Left ventricle myocardium inferior (tissue), 1 donor: ENCODE data around the gene PTPN11. TPM values are rescaled to one million over a fixed set of nuclear protein-coding genes. Genes with fewer than 3 reads are reported as not detected.

ENCODE experiments used
- DNase-seq: peaks from one replicate; pipeline ENCODE4 v3.0.0-alpha.2; 2020
- H3K27ac ChIP-seq: fragments of 200-600 bp; replicated peaks from 2 replicates; pipeline ENCODE4 v1.8.0; 2021
- H3K27me3 ChIP-seq: fragments of 200-600 bp; 2 replicates; pipeline ENCODE4 v1.8.0; 2021; ENCODE audit warnings: low read depth
- H3K36me3 ChIP-seq: fragments of 200-600 bp; 2 replicates; pipeline ENCODE4 v1.8.0; 2021
- H3K4me1 ChIP-seq: fragments of 200-600 bp; 2 replicates; pipeline ENCODE4 v1.8.0; 2021
- H3K4me3 ChIP-seq: fragments of 200-600 bp; 2 replicates; pipeline ENCODE4 v1.8.0; 2021; ENCODE audit warnings: mild to moderate bottlenecking, moderate library complexity
- H3K9me3 ChIP-seq: fragments of 200-600 bp; replicated peaks from 2 replicates; pipeline ENCODE4 v1.8.0; 2021
- intact Hi-C: fragments of 100-400 bp; cut with micrococcal nuclease; formaldehyde crosslinking; loops from one replicate; pipeline ENCODE4 v1.11.0; 2022
- total RNA-seq: library from RNA; stranded (reverse); fragmentation: NEBNext Ultra II Directional; extraction: Animal tissue kit (Norgen Biotek cat#: 25700); gene quantifications from one replicate; pipeline ENCODE4 v1.2.1, GENCODE V29; 2021
- TF ChIP-seq, protein P1 (sequence below): fragments of 200-600 bp; IDR thresholded peaks from 2 replicates; pipeline ENCODE4 v1.8.0; 2021; ENCODE audit warnings: antibody characterized with exemption, mild to moderate bottlenecking, borderline replicate concordance
- donor health status: DM: no; HTN: yes; CAD: no; lungs with severe emphysema.

The PTPN11 gene
- total RNA-seq, 1 donor from 2014 or later: 139 TPM

DNA sequence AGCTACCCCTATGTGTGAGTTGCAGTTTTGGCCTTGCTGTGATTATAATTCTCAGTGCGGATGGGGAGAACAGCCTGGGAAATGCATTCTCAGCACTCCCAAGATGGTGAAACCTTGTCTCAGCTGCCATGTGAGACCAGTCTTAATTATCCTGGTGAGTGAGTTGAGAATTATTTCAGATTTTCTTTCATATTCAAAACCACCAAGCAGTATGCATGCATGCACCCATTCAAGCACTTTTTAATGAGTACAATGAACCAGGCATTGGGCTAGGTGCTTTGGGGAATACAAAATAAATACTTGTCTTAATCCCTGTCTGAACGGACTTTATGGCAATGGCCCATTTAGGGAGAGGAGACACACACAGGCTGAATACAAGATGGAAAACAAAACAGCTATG lies 94.7 kb downstream of the PTPN11 start:
- Histone ChIP-seq H3K27me3 (no peaks in the 10 kb centered on the region), H3K4me1 (no peaks in the 10 kb centered on the region), H3K9me3 (no peaks in the 10 kb centered on the region), H3K4me3 (no peak overlapping the region), H3K27ac (no peak overlapping the region), H3K36me3 (peaks cover under 1% of the 10 kb centered on the region)
- intact Hi-C loops: no loop called here
- no peak for DNase-seq
- TF ChIP-seq, protein P1, sequence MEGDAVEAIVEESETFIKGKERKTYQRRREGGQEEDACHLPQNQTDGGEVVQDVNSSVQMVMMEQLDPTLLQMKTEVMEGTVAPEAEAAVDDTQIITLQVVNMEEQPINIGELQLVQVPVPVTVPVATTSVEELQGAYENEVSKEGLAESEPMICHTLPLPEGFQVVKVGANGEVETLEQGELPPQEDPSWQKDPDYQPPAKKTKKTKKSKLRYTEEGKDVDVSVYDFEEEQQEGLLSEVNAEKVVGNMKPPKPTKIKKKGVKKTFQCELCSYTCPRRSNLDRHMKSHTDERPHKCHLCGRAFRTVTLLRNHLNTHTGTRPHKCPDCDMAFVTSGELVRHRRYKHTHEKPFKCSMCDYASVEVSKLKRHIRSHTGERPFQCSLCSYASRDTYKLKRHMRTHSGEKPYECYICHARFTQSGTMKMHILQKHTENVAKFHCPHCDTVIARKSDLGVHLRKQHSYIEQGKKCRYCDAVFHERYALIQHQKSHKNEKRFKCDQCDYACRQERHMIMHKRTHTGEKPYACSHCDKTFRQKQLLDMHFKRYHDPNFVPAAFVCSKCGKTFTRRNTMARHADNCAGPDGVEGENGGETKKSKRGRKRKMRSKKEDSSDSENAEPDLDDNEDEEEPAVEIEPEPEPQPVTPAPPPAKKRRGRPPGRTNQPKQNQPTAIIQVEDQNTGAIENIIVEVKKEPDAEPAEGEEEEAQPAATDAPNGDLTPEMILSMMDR: no peak

DNA sequence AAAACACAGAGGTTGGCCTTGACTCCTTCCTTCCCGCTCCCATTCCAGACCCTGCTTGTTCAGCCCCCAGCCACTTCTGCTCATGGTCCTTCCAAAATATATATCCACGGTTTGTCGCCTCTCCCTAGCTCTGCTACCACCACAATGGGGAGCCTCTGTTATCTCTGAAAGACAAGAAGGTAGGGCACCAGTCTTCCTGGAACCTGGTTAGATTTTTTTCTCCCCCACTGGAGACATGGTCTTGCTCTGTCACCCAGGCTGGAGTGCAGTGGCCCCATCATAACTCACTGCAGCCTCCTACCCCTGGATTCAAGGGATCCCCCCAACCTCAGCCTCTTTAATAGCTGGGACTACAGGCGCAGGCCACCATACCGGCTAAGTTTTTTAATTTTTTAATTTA lies 95.7 kb downstream of the PTPN11 start:
- Histone ChIP-seq H3K9me3 (no peaks in the 10 kb centered on the region), H3K27me3 (no peaks in the 10 kb centered on the region), H3K4me1 (no peaks in the 10 kb centered on the region), H3K36me3 (no peaks in the 10 kb centered on the region), H3K4me3 (no peak overlapping the region), H3K27ac (no peak overlapping the region)
- intact Hi-C loops: no loop called here
- no peak for DNase-seq
- TF ChIP-seq, protein P1: no peak

DNA sequence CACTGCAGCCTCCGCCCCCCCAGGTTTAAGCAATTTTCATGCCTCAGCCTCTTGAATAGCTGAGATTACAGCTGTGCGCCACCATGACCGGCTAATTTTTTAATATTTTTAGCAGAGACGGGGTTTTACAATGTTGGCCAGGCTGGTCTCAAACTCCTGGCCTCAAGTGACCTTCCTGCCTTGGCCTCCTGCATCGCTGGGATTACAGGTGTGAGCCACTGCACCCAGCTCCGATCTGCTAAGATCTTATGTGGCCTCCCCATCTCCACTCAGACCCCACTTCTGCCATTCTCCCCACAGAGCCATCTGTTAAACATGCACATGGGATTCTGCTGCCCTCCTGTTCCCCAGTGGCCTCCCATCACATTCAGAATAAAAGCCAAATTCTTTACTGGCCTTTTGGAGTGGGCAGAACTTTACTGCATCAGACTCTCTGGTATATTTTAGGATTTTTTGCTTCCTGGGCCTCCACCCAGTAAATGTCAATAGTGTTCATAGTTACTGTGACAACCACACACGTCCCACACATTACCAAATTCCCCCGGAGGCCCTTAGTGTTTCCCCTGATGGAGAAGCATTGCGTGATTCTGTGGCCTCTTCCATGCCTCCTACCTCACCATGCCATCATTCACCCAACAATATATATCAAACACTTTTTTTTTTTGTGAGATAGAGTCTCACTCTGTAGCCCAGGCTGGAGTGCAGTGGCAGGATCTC lies 96.3 kb downstream of the PTPN11 start:
- intact Hi-C loops: no loop called here
- H3K4me3 ChIP-seq: no peak overlapping the region
- H3K4me1 ChIP-seq: no peaks in the 10 kb centered on the region
- H3K27me3 ChIP-seq: no peaks in the 10 kb centered on the region
- DNase-seq: no peak
- no peak overlapping the region for H3K27ac ChIP-seq
- no peaks in the 10 kb centered on the region for H3K9me3 ChIP-seq
- TF ChIP-seq, protein P1: no peak
- H3K36me3 ChIP-seq: no peaks in the 10 kb centered on the region

DNA sequence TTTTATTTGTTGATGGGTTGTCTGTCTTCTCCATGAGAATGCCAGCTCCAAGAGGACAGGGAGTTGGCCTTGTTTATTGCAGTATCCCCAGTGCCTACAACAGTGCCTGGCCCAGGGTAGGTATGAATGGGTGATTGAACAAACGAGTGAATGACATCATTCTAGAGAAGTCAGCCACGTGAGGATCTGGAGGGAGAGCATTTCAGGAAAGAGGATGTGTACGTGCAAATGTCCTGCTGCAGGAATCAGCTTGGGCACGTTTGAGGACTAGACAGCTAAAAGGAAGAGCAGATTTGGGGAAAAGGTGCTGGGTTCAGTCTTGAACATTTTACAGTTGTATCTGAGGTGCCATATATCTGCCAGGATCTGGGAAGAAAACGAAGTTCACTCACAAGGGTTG lies 97.1 kb downstream of the PTPN11 start:
- Histone ChIP-seq H3K9me3 (no peaks in the 10 kb centered on the region), H3K4me3 (no peak overlapping the region), H3K4me1 (no peaks in the 10 kb centered on the region), H3K27ac (no peak overlapping the region), H3K27me3 (no peaks in the 10 kb centered on the region), H3K36me3 (no peaks in the 10 kb centered on the region)
- TF ChIP-seq, protein P1: no peak
- DNase-seq: no peak
- intact Hi-C loops: no loop called here

DNA sequence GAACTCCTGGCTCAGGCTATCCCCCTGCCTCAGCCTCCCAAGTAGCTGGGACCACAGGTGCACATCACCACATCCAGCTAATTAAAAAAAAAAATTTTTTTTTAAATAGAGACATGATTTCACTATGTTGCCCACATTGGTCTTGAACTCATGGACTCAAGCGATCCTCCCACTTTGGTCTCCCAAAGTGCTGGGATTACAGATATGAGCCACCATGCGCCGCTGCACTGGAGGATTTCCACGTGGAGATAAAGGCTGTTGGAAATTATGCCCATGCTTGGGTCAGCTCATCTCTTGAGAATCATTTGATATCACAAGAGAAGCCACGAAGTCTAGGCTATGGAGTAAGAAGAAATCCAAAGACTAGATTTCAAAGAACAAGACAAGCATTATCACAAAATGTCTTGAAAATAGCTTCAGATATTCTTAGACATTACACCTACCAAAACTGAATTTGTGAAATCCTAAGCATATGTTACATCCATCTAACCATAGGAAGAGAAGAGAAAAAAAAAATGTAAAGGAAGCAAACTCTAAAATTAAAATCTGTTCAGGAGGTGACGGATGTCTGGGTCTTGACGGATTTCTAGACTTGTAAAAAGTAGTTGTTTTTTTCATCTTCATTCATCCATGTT lies 99.1 kb downstream of the PTPN11 start:
- Histone ChIP-seq H3K27me3 (no peaks in the 10 kb centered on the region), H3K9me3 (no peaks in the 10 kb centered on the region), H3K4me3 (no peak overlapping the region), H3K4me1 (no peaks in the 10 kb centered on the region), H3K27ac (no peak overlapping the region), H3K36me3 (no peaks in the 10 kb centered on the region)
- intact Hi-C loops: no loop called here
- TF ChIP-seq, protein P1: no peak
- no peak for DNase-seq
